Testis (tissue), 2 donors: Measurements from ENCODE around the gene NAV3.

Experiments
- POLR2A ChIP-seq: fragments of 450-650 bp; IDR thresholded peaks from one replicate; pipeline ENCODE4 v1.6.1; 2017; ENCODE audit warnings: antibody characterized with exemption, mild to moderate bottlenecking, moderate library complexity
- TF ChIP-seq, protein P1 (sequence below), 3 experiments: fragments of 450-650 bp in 2 of 3; fragments of 200-600 bp in 1 of 3; sonication (generic) in 1 of 3; IDR thresholded peaks; one replicate each; pipeline ENCODE4 v1.5.1; 2016 to 2019; ENCODE audit warnings: antibody characterized with exemption in 3 of 3, mild to moderate bottlenecking in 2 of 3, moderate library complexity in 1 of 3

DNA sequence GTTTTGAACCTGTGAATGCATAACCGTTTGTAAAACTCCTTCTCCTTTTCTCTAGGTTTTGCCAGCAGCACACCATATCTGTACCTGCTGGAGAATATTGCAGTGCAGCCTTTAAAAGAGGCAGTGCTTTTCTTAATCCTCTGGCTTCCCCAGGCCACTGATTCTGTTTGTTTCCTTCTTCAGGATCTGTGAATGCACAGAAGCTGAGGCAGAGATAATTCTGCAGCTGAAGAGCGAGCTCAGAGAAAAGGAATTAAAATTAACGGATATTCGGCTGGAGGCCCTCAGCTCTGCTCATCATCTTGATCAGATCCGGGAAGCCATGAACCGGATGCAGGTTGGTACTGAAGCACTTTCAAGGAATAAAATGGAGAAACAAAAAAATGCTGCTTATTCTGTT, 348.7 kb downstream of the NAV3 start:
- TF ChIP-seq, protein P1, sequence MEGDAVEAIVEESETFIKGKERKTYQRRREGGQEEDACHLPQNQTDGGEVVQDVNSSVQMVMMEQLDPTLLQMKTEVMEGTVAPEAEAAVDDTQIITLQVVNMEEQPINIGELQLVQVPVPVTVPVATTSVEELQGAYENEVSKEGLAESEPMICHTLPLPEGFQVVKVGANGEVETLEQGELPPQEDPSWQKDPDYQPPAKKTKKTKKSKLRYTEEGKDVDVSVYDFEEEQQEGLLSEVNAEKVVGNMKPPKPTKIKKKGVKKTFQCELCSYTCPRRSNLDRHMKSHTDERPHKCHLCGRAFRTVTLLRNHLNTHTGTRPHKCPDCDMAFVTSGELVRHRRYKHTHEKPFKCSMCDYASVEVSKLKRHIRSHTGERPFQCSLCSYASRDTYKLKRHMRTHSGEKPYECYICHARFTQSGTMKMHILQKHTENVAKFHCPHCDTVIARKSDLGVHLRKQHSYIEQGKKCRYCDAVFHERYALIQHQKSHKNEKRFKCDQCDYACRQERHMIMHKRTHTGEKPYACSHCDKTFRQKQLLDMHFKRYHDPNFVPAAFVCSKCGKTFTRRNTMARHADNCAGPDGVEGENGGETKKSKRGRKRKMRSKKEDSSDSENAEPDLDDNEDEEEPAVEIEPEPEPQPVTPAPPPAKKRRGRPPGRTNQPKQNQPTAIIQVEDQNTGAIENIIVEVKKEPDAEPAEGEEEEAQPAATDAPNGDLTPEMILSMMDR (IDR thresholded peaks at IDR 0.05) = no peak
- no peak for TF ChIP-seq POLR2A
